Measurements from ENCODE around the gene ATG3. TPM values are rescaled to one million over a fixed set of nuclear protein-coding genes. Genes with fewer than 3 reads are reported as not detected.

ATG3 gene
- total and polyA plus RNA-seq, 9 of the 15 experiments (the other 6 are each of a cell fraction or from before 2014, with no cell fraction given), result 48.7 to 107 (median 64.7) TPM

DNA sequence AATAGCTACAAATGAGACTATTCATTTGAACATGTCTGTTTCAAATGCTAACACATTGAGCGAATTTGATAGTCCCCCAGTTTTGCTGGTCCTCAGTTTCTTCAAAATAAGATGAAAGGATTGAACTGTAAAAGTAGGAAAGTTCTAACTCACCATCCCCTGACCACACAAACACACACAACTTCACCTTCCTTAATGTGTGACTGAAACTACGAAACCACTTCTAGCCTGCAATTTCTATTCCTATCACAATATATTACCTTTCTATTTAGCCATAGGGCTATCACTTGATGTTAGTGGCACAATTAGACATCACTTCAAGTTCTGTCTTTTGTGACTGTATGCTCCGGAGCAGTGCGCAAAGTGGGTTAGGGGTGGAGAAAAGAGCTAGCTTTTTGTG, 77.4 kb downstream of the ATG3 start:
- Histone ChIP-seq H3K27ac (ENCODE audit: extremely low read depth, low read depth, low read length) (no peak overlapping the region), H4K20me1 (replicated peaks; ENCODE audit: control insufficient read depth, insufficient read depth, low read length) (no peaks in the 10 kb centered on the region), H3K27me3 (ENCODE audit: control insufficient read depth in 2 of 2, insufficient read depth in 2 of 2, low read length in 2 of 2) (no peaks in the 10 kb centered on the region; a peak in 1 of 5 replicates), H3K9me1 (ENCODE audit: control insufficient read depth, insufficient read depth, low read length) (no peaks in the 10 kb centered on the region), H3K4me3 (no peak overlapping the region), H3K4me1 (replicated peaks in 1 of 2; ENCODE audit: control insufficient read depth in 2 of 2, insufficient read depth in 2 of 2, low read length in 2 of 2) (no peaks in the 10 kb centered on the region), H3K9ac (ENCODE audit: insufficient read depth in 1 of 2, low read depth in 2 of 2, low read length in 2 of 2) (no peak overlapping the region), H2AFZ (ENCODE audit: low read depth, low read length) (no peak overlapping the region), H3K9me3 (replicated peaks; ENCODE audit: control insufficient read depth, insufficient read depth, low read depth, low read length) (no peaks in the 10 kb centered on the region), H3K4me2 (ENCODE audit: insufficient read depth, low read length) (no peak overlapping the region), H3K79me2 (ENCODE audit: control insufficient read depth, insufficient read depth, low read length) (no peaks in the 10 kb centered on the region), H3K36me3 (ENCODE audit: control insufficient read depth, insufficient read depth, low read length) (no peaks in the 10 kb centered on the region)
- BruUV-seq (replicated peaks), result no TSS peak
- FAIRE-seq, result no peak
- no peak for TF ChIP-seq SP1 (CRISPR knock-in tag; IDR thresholded peaks at IDR 0.05)
- no peak for TF ChIP-seq EGR1 (conservative IDR thresholded peaks at IDR 0.05)
- no peak for TF ChIP-seq KLF13 (tag; IDR thresholded peaks at IDR 0.05; ENCODE audit: borderline replicate concordance, low read depth)
- TF ChIP-seq KAT2B (IDR thresholded peaks at IDR 0.05; ENCODE audit: low read depth, low read length), result no peak
- TF ChIP-seq, protein P1, sequence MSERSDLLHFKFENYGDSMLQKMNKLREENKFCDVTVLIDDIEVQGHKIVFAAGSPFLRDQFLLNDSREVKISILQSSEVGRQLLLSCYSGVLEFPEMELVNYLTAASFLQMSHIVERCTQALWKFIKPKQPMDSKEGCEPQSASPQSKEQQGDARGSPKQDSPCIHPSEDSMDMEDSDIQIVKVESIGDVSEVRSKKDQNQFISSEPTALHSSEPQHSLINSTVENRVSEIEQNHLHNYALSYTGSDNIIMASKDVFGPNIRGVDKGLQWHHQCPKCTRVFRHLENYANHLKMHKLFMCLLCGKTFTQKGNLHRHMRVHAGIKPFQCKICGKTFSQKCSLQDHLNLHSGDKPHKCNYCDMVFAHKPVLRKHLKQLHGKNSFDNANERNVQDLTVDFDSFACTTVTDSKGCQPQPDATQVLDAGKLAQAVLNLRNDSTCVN (CRISPR knock-in tag; IDR thresholded peaks at IDR 0.05), result no peak
- TF ChIP-seq, protein P2, sequence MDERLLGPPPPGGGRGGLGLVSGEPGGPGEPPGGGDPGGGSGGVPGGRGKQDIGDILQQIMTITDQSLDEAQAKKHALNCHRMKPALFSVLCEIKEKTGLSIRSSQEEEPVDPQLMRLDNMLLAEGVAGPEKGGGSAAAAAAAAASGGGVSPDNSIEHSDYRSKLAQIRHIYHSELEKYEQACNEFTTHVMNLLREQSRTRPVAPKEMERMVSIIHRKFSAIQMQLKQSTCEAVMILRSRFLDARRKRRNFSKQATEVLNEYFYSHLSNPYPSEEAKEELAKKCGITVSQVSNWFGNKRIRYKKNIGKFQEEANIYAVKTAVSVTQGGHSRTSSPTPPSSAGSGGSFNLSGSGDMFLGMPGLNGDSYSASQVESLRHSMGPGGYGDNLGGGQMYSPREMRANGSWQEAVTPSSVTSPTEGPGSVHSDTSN (CRISPR knock-in tag; IDR thresholded peaks at IDR 0.05; ENCODE audit: low read depth), result no peak
- TF ChIP-seq, protein P2 (tag; conservative IDR thresholded peaks at IDR 0.05; ENCODE audit: low read depth), result no peak
- no peak for TF ChIP-seq SAFB2 (IDR thresholded peaks at IDR 0.05; ENCODE audit: borderline replicate concordance, low read depth, low read length, severe bottlenecking)
- no peak for TF ChIP-seq CBFA2T3 (IDR thresholded peaks at IDR 0.05)
- no peak for TF ChIP-seq HNRNPLL (IDR thresholded peaks at IDR 0.05; ENCODE audit: low read depth, low read length, poor library complexity, severe bottlenecking)
- no peak for TF ChIP-seq CHD1 (IDR thresholded peaks at IDR 0.05; ENCODE audit: low read length)
- no peak for TF ChIP-seq SMARCB1 (IDR thresholded peaks at IDR 0.05; ENCODE audit: insufficient read length, low read depth)
- TF ChIP-seq CSDE1 (IDR thresholded peaks at IDR 0.05), result no peak
- TF ChIP-seq KAT8 (IDR thresholded peaks at IDR 0.05; ENCODE audit: low read depth), result no peak
- TF ChIP-seq HOXB6 (CRISPR knock-in tag; IDR thresholded peaks at IDR 0.05; ENCODE audit: borderline replicate concordance), result no peak
- TF ChIP-seq BACH1 (tag; IDR thresholded peaks at IDR 0.05), result no peak
- TF ChIP-seq CC2D1A (IDR thresholded peaks at IDR 0.05), result no peak
- in situ Hi-C loops (cut with MboI) (no loop called here), intact Hi-C loops (cut with micrococcal nuclease) (no loop called here)
- WGBS (ENCODE audit: insufficient coverage, low coverage, missing lambda C conversion rate), result 1% methylated on average over 4 of the region's 4 CpGs
- CTCF ChIA-PET (ENCODE audit: low intra/inter-chr PET ratio), result no interaction called here
- POLR2A ChIA-PET, result no interaction called here
- no peak for DNase-seq (ENCODE audit: extremely low read depth in 1 of 4, low spot score in 3 of 4)
- ATAC-seq, result no peak
